GM19455 (cell line): Measurements from ENCODE around the gene INTS11.
"Not testable (repeated sequence)": the region's sequence is repeated elsewhere in the genome, so short reads cannot be mapped to it uniquely, and the experiment has no call there.

ENCODE experiments used
- ATAC-seq: cut with Tn5 transposase; IDR thresholded peaks from one replicate; pipeline ENCODE4 v1.9.1; 2021; ENCODE audit not compliant: unreplicated experiment

Gene INTS11

GRCh38 chr1:1324524-1325287 lies at the start of gene INTS11, which contains the start of gene CPTP:
TSS of gene INTS11 (minus strand) at chr1:1324660. CDS start at chr1:1324608, 52 bp downstream.
TSS of gene CPTP (plus strand) at chr1:1324802. CDS start at chr1:1326911, 2,109 bp downstream.
- peak; percentile 69 for ATAC-seq

- ATAC-seq, result no peak
Measured at GRCh38 chr1:1373815-1374588, 49.5 kb upstream of the INTS11 start.

GRCh38 chr1:1373051-1373814 lies 48.8 kb upstream of the INTS11 start:
- ATAC-seq, result no peak

GRCh38 chr1:1371746-1372711 lies 47.6 kb upstream of the INTS11 start:
- ATAC-seq, result no peak

- ATAC-seq, result no peak
Measured at GRCh38 chr1:1371364-1371745, 46.9 kb upstream of the INTS11 start.

- ATAC-seq, result no peak
Measured at GRCh38 chr1:1370771-1371300, 46.4 kb upstream of the INTS11 start.

GRCh38 chr1:1370094-1370493 lies 45.6 kb upstream of the INTS11 start:
- ATAC-seq, result not testable (repeated sequence)

- no peak for ATAC-seq
Measured at GRCh38 chr1:1367315-1367714, 42.9 kb upstream of the INTS11 start.

- ATAC-seq, result no peak
Measured at GRCh38 chr1:1366699-1367066, 42.2 kb upstream of the INTS11 start.

GRCh38 chr1:1365875-1366698 lies 41.6 kb upstream of the INTS11 start:
- no peak for ATAC-seq

- no peak for ATAC-seq
Measured at GRCh38 chr1:1364266-1364665, 39.8 kb upstream of the INTS11 start.

GRCh38 chr1:1361982-1362423 lies 37.5 kb upstream of the INTS11 start:
- ATAC-seq, result no peak

GRCh38 chr1:1361233-1361981 lies 36.9 kb upstream of the INTS11 start:
- no peak for ATAC-seq

- ATAC-seq, result no peak
Measured at GRCh38 chr1:1360506-1361169, 36.2 kb upstream of the INTS11 start.

GRCh38 chr1:1359664-1360468 lies 35.4 kb upstream of the INTS11 start:
- ATAC-seq, result no peak

GRCh38 chr1:1359308-1359663 lies 34.8 kb upstream of the INTS11 start:
- ATAC-seq, result no peak
